Middle frontal gyrus (tissue), 1 donor: ENCODE measurements around the gene NHERF2.
A peak's percentile ranks its signal among the peaks of the same experiment; 100 is the strongest.

Experiments used
- DNase-seq: peaks from one replicate; pipeline ENCODE4 v3.0.0-alpha.2; 2015; ENCODE audit warnings: low spot score; ENCODE audit errors: extremely low spot score

NHERF2 gene

GRCh38 chr16:2026461-2027023 is at the start of gene NHERF2:
NHERF2 (plus strand) TSS chr16:2026902; CDS start chr16:2027006, 104 bp downstream.
- no peak for DNase-seq

- DNase-seq = no peak
Measured at GRCh38 chr16:1976951-1977874, 49.5 kb upstream of the NHERF2 start.

- no peak for DNase-seq
Measured at GRCh38 chr16:1977875-1978268, 48.8 kb upstream of the NHERF2 start.

- DNase-seq = no peak
Measured at GRCh38 chr16:1978476-1979120, 48.1 kb upstream of the NHERF2 start.

- DNase-seq = no peak
Measured at GRCh38 chr16:1979271-1980029, 47.3 kb upstream of the NHERF2 start.

- DNase-seq = no peak
Measured at GRCh38 chr16:1980030-1980769, 46.5 kb upstream of the NHERF2 start.

- DNase-seq = no peak
Measured at GRCh38 chr16:1980770-1981087, 46.0 kb upstream of the NHERF2 start.

GRCh38 chr16:1981398-1981836 is 45.3 kb upstream of the NHERF2 start, which contains the start of gene NOXO1:
NOXO1 (minus strand) TSS chr16:1981469; CDS start chr16:1981179, 290 bp downstream.
- no peak for DNase-seq

GRCh38 chr16:1982013-1982433 is 44.7 kb upstream of the NHERF2 start:
- no peak for DNase-seq

- no peak for DNase-seq
Measured at GRCh38 chr16:1982991-1983543, 43.6 kb upstream of the NHERF2 start.

- DNase-seq = peak; percentile 74
Measured at GRCh38 chr16:1983544-1984346, 43.0 kb upstream of the NHERF2 start, which contains the start of gene GFER. GFER (plus strand) TSS chr16:1984193; CDS start chr16:1984219, 26 bp downstream.

- DNase-seq = no peak
Measured at GRCh38 chr16:1984347-1985225, 42.1 kb upstream of the NHERF2 start.

- no peak for DNase-seq
Measured at GRCh38 chr16:1985466-1986150, 41.1 kb upstream of the NHERF2 start.

- DNase-seq = no peak
Measured at GRCh38 chr16:1987198-1987597, 39.5 kb upstream of the NHERF2 start.

- no peak for DNase-seq
Measured at GRCh38 chr16:1989209-1990100, 37.2 kb upstream of the NHERF2 start, which contains the start of gene SYNGR3. SYNGR3 (plus strand) TSS chr16:1989970; CDS start chr16:1990103, 133 bp downstream.

GRCh38 chr16:1990101-1990350 is 36.7 kb upstream of the NHERF2 start:
- DNase-seq = no peak
